ENCODE measurements around the gene CDYL.

CDYL gene

GRCh38 chr6:4780360-4780812 is 4.2 kb downstream of the CDYL start:
- TF ChIP-seq CTCF (IDR thresholded peaks at IDR 0.05; ENCODE audit: low read depth, low read length): no peak
- no peak for DNase-seq
- Histone ChIP-seq H3K9me3 (no peaks in the 10 kb centered on the region), H3K27me3 (peaks cover 3% of the 10 kb centered on the region), H3K36me3 (no peaks in the 10 kb centered on the region), H3K4me3 (ENCODE audit: low read depth, low read length) (no peak overlapping the region), H3K4me1 (peaks cover 1% of the 10 kb centered on the region; the same call in 1 of the 2 replicates)

DNA sequence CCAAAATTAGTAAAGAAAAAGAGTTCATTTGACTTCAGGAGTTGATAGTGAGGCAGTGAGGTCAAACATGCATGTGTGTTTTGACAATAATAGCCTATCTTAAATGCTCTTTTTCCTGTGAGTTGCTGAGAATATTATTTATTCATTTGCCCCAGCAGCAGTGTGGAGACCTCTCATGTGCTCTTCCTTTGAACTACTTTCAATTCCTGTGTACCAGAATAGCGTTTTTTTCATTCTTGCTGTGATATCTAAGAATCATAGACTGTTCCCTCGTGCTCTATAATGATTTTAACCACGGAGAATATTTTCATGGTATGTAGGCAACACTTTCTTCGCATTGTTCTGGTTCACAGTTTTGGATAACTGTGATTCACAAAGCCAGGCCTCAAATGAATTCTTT is 5.2 kb downstream of the CDYL start:
- H3K36me3 ChIP-seq: no peaks in the 10 kb centered on the region
- no peak for TF ChIP-seq CTCF (IDR thresholded peaks at IDR 0.05; ENCODE audit: low read depth, low read length)
- peaks cover 3% of the 10 kb centered on the region; the same call in 1 of the 2 replicates for H3K4me1 ChIP-seq
- H3K27me3 ChIP-seq: no peaks in the 10 kb centered on the region
- no peaks in the 10 kb centered on the region for H3K9me3 ChIP-seq
- no peak for DNase-seq
- no peak overlapping the region for H3K4me3 ChIP-seq (ENCODE audit: low read depth, low read length)

GRCh38 chr6:4781967-4782575 is 5.9 kb downstream of the CDYL start:
- Histone ChIP-seq H3K27me3 (no peaks in the 10 kb centered on the region), H3K4me1 (peaks cover 3% of the 10 kb centered on the region; the same call in 1 of the 2 replicates), H3K9me3 (no peaks in the 10 kb centered on the region), H3K4me3 (ENCODE audit: low read depth, low read length) (no peak overlapping the region), H3K36me3 (no peaks in the 10 kb centered on the region)
- DNase-seq: no peak
- no peak for TF ChIP-seq CTCF (IDR thresholded peaks at IDR 0.05; ENCODE audit: low read depth, low read length)

- Histone ChIP-seq H3K4me3 (ENCODE audit: low read depth, low read length) (no peak overlapping the region), H3K27me3 (no peaks in the 10 kb centered on the region), H3K4me1 (peaks cover 3% of the 10 kb centered on the region; the same call in 1 of the 2 replicates), H3K36me3 (no peaks in the 10 kb centered on the region), H3K9me3 (no peaks in the 10 kb centered on the region)
- no peak for TF ChIP-seq CTCF (IDR thresholded peaks at IDR 0.05; ENCODE audit: low read depth, low read length)
- DNase-seq: no peak
These were observed 10.8 kb downstream of the CDYL start for GRCh38 chr6:4786996-4787395.

GRCh38 chr6:4788482-4788881 is 12.3 kb downstream of the CDYL start:
- Histone ChIP-seq H3K4me3 (ENCODE audit: low read depth, low read length) (no peak overlapping the region), H3K4me1 (peaks cover 3% of the 10 kb centered on the region; the same call in 1 of the 2 replicates), H3K9me3 (no peaks in the 10 kb centered on the region), H3K36me3 (no peaks in the 10 kb centered on the region), H3K27me3 (no peaks in the 10 kb centered on the region)
- TF ChIP-seq CTCF (IDR thresholded peaks at IDR 0.05; ENCODE audit: low read depth, low read length): no peak
- no peak for DNase-seq

- Histone ChIP-seq H3K27me3 (no peaks in the 10 kb centered on the region), H3K4me1 (peaks cover 3% of the 10 kb centered on the region; the same call in 1 of the 2 replicates), H3K9me3 (no peaks in the 10 kb centered on the region), H3K4me3 (ENCODE audit: low read depth, low read length) (no peak overlapping the region), H3K36me3 (no peaks in the 10 kb centered on the region)
- no peak for TF ChIP-seq CTCF (IDR thresholded peaks at IDR 0.05; ENCODE audit: low read depth, low read length)
- DNase-seq: no peak
These were observed 12.9 kb downstream of the CDYL start for GRCh38 chr6:4788953-4789584.

Data from BE2C (cell line).